ENCODE data around the gene TMEM125.

TMEM125 gene

GRCh38 chr1:43308635-43309404, 39.0 kb downstream of the TMEM125 start:
- DNase-seq, result no peak
- TF ChIP-seq CTCF (IDR thresholded peaks at IDR 0.05; ENCODE audit: low read depth, low read length), result no peak
- H3K4me3 ChIP-seq (ENCODE audit: low read depth, low read length), result no peak overlapping the region
- no peaks in the 10 kb centered on the region for H3K9me3 ChIP-seq
- no peaks in the 10 kb centered on the region for H3K4me1 ChIP-seq
- H3K36me3 ChIP-seq, result no peaks in the 10 kb centered on the region
- H3K27me3 ChIP-seq, result no peaks in the 10 kb centered on the region

GRCh38 chr1:43309405-43310025, 39.7 kb downstream of the TMEM125 start:
- no peaks in the 10 kb centered on the region for H3K36me3 ChIP-seq
- H3K9me3 ChIP-seq, result no peaks in the 10 kb centered on the region
- H3K27me3 ChIP-seq, result no peaks in the 10 kb centered on the region
- H3K4me1 ChIP-seq, result no peaks in the 10 kb centered on the region
- DNase-seq, result no peak
- TF ChIP-seq CTCF (IDR thresholded peaks at IDR 0.05; ENCODE audit: low read depth, low read length), result no peak
- H3K4me3 ChIP-seq (ENCODE audit: low read depth, low read length), result no peak overlapping the region

GRCh38 chr1:43311521-43311920, 41.7 kb downstream of the TMEM125 start:
- DNase-seq, result no peak
- no peak overlapping the region for H3K4me3 ChIP-seq (ENCODE audit: low read depth, low read length)
- no peaks in the 10 kb centered on the region for H3K36me3 ChIP-seq
- no peaks in the 10 kb centered on the region for H3K9me3 ChIP-seq
- no peaks in the 10 kb centered on the region for H3K27me3 ChIP-seq
- H3K4me1 ChIP-seq, result no peaks in the 10 kb centered on the region
- TF ChIP-seq CTCF (IDR thresholded peaks at IDR 0.05; ENCODE audit: low read depth, low read length), result no peak

- H3K9me3 ChIP-seq, result no peaks in the 10 kb centered on the region
- no peaks in the 10 kb centered on the region for H3K36me3 ChIP-seq
- no peak overlapping the region for H3K4me3 ChIP-seq (ENCODE audit: low read depth, low read length)
- no peak for DNase-seq
- TF ChIP-seq CTCF (IDR thresholded peaks at IDR 0.05; ENCODE audit: low read depth, low read length), result no peak
- H3K4me1 ChIP-seq, result no peaks in the 10 kb centered on the region
- H3K27me3 ChIP-seq, result no peaks in the 10 kb centered on the region
Observed at GRCh38 chr1:43312212-43312623, 42.4 kb downstream of the TMEM125 start.

- H3K4me3 ChIP-seq (ENCODE audit: low read depth, low read length), result no peak overlapping the region
- no peak for TF ChIP-seq CTCF (IDR thresholded peaks at IDR 0.05; ENCODE audit: low read depth, low read length)
- H3K27me3 ChIP-seq, result no peaks in the 10 kb centered on the region
- DNase-seq, result no peak
- no peaks in the 10 kb centered on the region for H3K36me3 ChIP-seq
- no peaks in the 10 kb centered on the region for H3K4me1 ChIP-seq
- no peaks in the 10 kb centered on the region for H3K9me3 ChIP-seq
Observed at GRCh38 chr1:43312663-43313515, 43.1 kb downstream of the TMEM125 start.

Data from BE2C (cell line).